ENCODE measurements around the gene LUC7L.
"Not testable (repeated sequence)": the region's sequence is repeated elsewhere in the genome, so short reads cannot be mapped to it uniquely, and the experiment has no call there.

The LUC7L gene

DNA sequence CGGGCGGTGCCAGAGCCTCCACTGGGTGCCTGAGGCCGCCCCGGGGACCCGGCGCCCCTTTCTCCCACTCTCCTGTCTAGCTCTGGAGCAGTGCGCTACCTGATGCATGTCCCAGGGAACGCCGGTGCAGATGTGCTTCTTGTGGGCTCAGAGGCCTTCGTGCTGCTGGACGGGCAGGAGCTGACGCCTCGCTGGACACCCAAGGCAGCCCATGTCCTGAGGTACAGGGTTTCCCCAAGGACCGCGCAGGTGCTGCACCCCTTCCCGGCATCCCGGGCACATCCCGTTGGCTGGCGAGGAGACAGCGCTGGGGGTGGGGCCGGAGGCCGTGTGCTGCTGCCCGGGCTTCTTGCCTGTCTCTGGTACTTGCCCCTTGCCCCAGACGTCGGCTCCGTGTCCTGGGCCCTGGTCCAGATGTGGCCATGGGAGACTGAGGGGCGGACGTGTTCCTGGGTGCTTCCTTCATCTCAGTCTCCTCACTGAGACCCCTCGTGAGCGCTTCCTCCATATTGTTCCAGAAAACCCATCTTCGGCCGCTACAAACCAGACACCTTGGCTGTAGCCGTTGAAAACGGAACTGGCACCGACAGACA, 34.0 kb upstream of the LUC7L start:
- DNase-seq (ENCODE audit: low read depth in 2 of 2) = no peak

DNA sequence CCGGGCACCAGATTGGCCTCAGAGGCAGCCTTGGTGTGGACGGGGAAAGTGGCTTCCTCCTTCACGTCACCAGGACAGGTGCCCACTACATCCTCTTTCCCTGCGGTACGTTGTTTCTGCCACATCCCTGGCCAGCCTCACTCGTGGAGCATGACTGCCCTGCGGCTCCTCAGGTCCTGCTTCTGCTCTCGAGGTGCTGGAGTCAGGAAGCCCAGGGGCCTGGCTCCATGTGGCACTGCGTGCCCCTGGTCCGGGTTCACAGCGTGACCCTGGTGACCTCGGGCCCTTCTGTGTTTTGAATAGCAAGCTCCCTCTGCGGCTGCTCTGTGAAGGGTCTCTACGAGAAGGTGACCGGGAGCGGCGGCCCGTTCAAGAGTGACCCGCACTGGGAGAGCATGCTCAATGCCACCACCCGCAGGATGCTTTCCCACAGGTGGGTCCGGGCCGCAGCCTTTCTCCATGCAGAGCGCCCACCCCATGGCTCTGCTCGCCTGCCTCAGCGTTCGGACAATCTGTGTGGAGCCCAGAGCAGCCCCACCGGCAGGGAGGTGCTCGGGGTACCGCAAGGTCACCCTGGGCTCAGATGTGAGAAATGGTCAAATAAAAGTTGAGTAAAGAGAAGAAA, 33.0 kb upstream of the LUC7L start:
- no peak for DNase-seq (ENCODE audit: low read depth in 2 of 2)

DNA sequence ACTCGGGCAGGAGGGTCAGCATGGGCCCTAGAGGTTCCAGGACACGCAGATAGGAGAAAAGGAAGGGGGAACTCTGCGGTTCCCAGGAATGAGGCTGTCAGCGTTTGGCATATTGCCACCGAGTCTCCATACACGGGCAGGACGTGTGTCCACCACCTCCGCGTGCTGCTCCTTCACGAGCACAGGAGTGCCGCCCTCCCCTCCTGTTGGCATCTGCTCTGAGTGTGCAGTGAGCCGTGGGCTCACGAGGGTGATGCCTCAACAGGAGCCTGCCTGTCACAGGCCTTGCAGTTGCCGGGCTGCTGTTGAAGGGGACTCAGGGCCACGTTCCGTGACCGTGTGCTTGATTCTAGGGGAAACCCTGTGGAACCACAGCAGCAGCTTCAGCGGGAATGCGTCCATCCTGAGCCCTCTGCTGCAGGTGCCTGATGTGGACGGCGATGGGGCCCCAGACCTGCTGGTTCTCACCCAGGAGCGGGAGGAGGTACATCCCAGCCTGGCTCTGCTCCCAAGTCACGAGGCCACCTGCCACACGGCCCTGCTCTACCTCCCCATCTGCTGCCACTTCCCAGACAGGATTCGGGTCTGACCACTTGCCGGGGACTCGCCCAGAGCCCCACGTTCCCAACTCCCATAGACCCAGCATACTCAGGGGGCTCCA, 31.9 kb upstream of the LUC7L start:
- no peak for DNase-seq (ENCODE audit: low read depth in 2 of 2)

DNA sequence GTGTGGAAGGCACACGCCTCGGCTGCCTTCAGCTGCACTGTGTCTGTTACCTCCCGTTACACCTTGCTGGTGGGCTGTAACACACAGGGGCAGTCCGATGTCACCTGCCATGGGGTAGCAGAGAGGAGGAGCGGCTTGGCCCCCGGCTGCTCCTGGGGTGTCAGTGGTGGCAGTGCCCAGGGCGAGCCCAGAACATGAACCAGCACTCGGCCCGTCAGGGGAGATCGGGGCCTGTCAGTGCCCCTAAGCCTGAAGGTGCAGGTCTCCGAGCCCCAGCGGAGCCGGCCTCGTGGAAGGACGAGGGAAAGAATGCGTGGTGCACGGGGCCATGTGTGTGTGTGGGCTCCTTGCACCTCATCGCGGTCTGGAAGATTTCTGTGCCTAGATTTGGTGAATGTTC, 31.1 kb upstream of the LUC7L start:
- no peak for DNase-seq (ENCODE audit: low read depth in 2 of 2)

DNA sequence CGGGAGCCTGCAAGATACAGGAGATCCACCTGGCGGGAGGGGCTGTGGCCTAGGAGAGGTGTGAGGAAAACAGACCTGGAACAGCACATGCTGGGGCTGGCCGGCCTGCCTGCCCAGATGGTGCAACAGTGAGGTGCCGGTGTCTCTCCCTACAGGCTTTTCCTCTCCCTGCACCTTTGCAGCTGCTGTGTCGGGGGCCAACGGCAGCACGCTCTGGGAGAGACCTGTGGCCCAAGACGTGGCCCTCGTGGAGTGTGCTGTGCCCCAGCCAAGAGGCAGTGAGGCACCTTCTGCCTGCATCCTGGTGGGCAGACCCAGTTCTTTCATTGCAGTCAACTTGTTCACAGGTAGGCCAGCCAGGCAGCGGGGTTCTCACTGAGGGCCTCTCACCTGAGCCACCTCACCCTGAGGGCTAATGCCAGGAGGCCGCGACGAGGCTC, 30.6 kb upstream of the LUC7L start:
- no peak for DNase-seq (ENCODE audit: low read depth in 2 of 2)

DNA sequence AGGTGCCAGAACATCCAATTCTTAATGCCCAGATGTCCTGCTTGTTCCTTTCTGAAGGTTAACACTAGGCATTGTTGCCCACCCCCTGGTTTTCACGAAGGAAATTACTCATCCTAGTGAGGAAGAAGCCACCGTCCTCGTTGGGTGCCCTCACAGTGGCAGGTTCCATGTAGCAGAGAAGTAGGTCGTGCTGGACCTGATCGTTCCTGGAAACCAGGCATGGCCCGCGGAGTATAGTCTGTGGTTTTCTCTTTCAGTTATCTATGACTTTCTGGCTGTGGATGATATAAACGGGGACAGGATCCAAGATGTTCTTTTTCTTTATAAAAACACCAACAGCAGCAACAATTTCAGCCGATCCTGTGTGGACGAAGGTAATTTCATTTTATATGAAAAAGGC, 30.0 kb upstream of the LUC7L start:
- no peak for DNase-seq (ENCODE audit: low read depth in 2 of 2)

DNA sequence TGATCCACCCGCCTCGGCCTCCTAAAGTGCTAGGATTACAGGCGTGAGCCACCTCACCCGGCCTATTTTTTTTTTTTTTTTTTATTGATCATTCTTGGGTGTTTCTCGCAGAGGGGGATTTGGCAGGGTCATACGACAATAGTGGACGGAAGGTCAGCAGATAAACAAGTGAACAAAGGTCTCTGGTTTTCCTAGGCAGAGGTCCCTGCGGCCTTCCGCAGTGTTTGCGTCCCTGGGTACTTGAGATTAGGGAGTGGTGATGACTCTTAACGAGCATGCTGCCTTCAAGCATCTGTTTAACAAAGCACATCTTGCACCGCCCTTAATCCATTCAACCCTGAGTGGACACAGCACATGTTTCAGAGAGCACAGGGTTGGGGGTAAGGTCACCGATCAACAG, 28.8 kb upstream of the LUC7L start:
- not testable (repeated sequence) for DNase-seq (ENCODE audit: low read depth in 2 of 2)

DNA sequence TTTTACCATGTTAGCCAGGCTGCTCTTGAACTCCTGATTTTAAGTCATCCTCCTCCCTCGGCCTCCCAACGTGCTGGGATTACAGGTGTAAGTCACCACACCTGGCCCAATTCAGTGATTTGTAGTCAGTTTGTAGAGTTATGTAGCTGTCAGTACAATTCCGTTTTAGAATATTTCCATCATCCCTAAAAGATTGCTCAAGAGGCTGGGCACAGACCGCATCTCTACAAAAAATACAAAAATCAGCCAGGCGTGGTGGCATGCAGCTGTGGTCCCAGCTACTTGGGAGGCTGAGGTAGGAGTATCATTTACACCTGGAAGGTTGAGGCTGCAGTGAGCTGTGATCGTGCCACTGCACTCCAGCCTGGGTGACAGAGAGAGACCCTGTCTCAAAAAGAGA, 25.9 kb upstream of the LUC7L start:
- DNase-seq (ENCODE audit: low read depth in 2 of 2) = no peak

DNA sequence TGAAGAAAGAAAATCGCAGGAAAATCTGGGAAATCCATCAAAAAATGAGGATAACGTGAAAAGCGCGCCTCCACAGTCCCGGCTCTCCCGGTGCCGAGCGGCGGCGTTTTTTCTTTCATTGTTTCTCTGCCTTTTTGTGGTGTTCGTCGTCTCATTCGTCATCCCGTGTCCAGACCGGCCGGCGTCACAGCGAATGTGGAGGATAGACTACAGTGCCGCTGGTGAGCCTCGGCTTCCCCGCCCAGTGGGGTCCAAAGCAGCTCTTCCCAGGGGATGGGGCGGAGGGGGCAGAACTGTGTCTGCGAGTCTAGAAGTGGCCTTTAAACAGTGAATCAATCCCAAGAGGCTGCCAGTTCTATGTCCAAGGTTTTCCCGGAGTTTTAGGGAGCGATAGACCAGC, 25.2 kb upstream of the LUC7L start:
- no peak for DNase-seq (ENCODE audit: low read depth in 2 of 2)

DNA sequence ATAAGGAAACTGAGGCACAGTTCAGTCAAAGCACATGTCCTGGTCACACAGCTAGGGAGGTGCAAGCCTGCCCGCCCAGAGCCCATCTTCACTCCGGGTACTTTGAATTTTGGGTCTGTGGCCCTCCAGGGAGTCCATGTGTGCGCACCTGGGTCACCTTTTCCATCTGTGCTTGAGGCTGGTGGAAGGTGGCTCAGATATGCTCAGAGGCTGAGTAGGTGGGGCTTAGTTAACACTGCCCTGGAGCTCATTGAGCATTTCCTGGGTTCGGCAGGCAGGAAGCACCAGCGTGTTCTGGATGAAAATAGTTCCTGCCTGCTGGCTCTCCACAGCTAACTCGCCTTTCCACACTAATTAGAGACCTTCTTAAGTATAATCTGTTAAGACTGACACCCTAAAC, 24.6 kb upstream of the LUC7L start:
- DNase-seq (ENCODE audit: low read depth in 2 of 2) = no peak

DNA sequence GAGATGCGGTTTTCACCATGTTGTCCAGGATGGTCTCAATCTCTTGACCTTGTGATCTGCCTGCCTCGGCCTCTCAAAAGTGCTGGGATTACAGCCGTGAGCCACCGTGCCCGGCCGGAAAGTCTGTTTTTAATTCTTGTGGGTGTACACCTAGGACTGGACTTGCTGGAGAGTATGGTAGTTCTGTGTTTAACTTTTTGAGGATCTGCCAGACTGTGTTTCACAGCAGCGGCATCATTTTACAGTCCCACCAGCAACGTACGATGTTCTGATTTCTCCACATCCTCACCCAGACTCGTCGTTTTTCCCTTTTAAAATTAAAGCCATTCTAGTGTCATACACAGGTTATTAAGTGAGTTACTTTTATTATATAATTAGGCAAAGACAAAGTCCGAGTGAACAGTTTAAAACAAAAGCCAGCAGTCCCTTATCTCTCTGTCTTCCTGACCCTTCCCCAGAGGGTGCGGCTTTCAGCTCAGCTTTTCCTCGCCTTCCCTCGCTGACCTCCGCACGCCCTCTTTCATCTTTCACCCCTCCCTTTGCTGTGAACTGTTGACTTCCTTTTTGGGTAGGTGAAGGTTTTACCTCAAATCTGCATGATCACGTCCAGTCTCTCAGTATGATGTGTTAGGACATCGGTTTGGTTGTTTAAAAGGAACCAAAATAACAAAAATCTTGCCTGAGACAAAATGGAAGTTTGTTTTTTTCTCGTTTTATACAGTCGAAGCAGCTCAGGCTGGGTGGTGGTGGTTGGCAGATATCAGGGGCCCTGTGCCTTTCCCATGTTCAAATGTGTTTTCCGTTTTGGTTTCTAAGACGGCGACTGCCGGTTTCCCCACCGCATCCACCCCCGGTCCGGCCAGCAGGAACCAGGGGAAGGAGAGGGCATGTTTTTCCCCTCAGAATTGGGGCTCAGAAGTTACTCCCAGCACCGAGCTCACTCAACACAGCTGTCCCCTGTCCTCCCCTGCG, 23.4 kb upstream of the LUC7L start:
- DNase-seq (ENCODE audit: low read depth in 2 of 2) = no peak

DNA sequence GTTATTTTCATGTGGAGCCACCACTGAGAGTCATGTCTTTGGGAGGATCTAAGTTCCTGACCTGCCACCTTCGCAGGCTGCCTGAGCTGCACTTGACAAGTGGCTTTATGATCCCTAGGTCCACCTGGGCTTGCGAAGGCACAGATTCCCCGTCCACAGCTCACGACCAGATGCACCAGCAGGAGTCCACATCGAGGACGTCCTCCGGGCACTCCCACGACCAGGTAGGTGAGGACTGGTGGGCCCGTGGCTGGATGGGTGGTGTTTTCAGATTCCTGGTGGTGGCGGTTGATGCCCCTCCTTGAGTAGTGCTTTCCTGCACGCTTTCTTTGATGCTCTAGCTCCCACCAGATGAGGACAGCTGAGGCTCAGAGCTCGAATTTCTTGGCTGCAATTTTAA, 20.2 kb upstream of the LUC7L start:
- no peak for DNase-seq (ENCODE audit: low read depth in 2 of 2)

DNA sequence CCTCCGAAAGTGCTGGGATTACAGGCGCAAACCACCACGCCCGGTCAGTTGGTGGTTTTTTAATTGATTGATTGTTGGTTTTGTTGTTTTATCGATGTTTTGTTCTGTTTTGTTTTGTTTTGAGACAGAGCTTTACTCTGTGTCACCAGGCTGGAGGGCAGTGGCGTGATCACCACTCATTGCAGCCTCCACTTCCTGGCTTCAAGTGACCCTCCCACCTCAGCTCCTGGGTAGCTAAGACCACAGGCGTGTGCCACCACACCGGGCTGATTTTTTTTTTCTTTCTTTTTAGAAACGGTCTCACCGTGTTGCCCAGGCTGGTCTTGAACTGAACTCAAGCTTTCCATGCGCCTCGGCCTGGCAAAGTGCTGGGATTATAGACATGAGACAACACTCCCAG, 17.8 kb upstream of the LUC7L start:
- DNase-seq (ENCODE audit: low read depth in 2 of 2) = no peak

DNA sequence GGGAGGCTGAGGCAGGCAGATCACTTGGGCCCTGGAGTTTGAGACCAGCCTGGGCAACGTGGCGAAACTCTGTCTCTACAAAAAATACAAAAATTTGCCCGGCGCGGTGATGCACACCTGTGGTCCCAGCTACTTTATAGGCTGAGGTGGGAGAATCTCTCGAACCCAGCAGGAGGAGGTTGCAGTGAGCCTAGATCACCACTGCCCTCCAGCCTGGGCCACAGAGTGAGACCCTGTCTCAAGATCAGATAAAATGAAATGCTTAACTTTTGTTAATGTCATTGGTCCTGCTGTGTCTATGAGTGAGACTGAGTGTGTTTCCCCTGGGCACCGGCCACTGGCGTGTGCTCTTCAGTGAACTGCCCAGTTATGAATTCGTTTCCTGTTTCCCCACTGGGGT, 15.9 kb upstream of the LUC7L start:
- no peak for DNase-seq (ENCODE audit: low read depth in 2 of 2)

DNA sequence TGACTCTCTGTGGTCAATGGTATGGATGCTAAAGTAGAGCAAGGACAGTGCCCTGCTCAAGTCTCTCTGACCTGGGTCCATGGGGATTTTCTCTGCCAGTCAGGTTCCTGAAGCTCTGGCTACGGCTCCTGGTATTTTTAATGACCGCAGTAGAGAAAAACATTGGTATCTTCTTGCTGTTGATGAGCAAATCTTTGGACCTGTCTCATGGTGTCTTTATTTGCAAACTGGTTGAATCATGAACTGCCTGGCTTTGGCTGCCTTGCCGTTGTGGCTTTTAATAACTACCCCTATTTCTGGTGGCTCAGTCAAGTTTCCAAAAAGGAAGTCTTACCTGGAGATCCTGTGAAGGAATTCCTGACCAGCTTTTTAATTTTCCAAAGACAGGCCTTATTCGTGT, 14.1 kb upstream of the LUC7L start:
- DNase-seq (ENCODE audit: low read depth in 2 of 2) = no peak

DNA sequence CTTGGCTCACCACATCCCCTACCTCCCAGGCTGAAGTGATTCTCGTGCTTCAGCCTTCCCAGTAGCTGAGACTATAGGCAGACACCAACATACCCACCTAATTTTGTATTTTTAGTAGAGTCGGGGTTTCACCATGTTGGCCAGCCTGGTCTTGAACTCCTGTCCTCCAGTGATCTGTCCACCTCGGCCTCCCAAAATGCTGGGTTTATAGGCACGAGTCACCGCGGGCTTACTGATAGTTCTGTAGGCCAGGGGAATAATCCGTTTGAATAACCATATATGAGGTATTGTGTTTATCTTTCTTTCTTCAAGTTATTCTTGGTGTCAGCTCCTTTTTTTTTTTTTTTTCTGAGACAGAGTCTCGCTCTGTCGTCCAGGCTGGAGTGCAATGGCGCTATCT, 13.0 kb upstream of the LUC7L start:
- no peak for DNase-seq (ENCODE audit: low read depth in 2 of 2)

DNA sequence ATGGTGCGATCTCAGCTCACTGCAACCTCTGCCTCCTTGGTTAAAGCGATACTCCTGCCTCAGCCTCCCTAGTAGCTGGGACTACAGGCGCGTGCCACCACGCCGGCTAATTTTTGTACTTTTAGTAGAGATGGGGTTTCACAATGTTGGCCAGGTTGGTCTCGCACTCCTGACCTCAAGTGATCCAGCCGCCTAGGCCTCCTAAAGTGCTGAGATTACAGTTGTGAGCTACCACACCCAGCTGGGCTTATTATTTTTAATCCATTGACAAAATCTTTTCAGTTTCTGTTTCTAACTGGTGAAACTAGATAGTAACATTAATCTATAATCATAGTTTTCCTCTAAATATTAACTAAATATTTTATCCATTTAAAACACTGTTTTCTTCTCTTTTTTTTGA, 11.3 kb upstream of the LUC7L start:
- DNase-seq (ENCODE audit: low read depth in 2 of 2) = no peak

DNA sequence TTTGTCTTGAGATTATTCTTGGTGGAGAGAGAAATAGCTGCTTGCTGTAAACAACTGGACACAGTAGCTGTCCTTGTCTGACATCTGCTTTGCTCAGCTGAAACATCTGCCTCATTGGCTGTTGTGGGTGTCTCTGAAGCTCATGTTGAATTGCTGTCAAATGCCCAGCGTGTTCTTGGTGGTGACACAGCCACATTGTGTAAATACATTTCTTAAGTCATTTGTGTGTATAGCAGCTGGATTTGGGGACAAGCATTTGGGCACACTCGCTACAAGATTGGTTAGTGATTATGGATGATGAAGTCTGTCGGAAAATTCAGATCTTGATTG, 10.7 kb upstream of the LUC7L start:
- DNase-seq (ENCODE audit: low read depth in 2 of 2) = no peak

DNA sequence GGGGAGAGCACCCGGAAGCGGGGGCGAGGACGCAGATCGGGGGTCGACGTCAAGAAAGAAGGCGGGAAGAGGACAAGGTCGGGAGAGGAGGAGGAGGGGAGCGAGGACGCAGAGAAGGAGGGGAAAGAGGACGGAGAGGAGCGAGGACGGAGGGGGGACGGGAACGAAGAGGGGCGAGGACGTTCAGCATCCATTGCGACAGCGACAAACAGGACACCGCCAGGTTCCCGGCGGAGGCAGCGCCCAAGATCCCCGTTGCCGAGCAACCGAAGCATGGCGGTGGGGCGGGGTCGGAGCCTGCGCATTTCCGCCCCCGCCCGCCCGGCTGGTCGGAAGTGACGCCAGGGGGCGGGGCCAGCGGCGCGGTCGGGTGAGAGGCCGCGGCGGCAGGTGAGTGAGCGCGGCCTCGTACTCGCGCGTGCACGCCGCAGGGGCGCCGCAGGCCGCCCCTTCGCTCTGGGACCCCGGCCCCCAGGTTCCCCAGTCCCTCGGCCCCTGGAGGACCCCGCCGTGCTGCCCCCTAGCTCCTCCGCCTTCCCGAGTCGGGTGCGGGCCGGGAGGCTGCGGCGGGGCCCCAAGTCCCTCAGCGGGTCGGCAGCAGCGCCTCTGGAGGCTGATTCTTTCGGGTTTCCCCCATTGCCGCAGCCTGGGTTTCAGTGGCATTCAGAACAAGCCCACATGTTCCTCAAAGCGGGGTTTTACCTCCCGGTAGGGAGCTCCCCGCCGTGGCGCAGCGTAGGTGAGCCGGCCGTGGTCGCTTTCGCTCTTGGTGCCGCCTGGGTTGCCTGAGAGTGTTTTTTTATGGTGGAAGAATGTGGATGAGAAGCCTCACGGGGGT, 5.4 kb upstream of the LUC7L start, which contains the start of gene FAM234A:
Gene FAM234A, plus strand, starts transcription at position 354 of the 838 bp plus-strand sequence. CDS start 19,593 bp downstream, outside the sequence.
- DNase-seq (ENCODE audit: low read depth in 2 of 2) = peak; percentile 83 to 92

DNA sequence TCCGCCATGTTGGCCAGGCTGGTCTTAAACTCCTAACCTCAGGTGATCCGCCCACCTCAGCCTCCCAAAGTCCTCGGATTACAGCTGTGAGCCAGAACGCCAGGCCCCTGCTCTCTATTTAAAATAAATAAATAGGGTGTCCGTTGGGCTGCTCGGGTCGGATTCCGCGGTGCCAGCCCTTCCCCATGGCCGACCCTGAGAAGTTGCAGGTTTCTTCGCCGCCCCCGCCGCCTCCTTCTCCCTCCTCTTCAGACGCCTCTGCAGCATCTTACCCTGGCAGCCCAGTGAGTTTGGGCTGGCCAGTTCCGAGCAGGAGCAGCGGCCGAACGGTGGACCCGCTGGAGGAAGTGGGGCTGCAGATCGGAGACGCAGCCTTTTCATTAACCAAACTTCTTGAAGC, 1.7 kb upstream of the LUC7L start:
- no peak for DNase-seq (ENCODE audit: low read depth in 2 of 2)

DNA sequence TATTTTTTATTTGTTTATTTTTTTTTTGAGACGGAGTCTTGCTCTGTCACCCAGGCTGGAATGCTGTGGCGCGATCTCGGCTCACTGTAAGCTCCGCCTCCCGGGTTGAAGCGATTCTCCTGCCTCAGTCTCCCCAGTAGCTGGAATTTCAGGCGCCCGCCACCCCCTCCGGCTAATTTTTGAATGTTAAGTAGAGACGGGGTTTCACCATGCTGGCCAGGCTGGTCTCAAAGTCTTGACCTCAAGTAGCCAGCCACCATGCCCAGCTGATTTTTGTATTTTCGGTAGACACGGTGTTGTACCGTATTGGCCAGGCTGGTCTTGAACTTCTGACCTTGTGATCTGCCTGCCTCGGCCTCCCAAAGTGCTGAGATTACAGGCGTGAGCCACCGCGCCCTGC, 1.1 kb upstream of the LUC7L start:
- DNase-seq (ENCODE audit: low read depth in 2 of 2) = not testable (repeated sequence)
